NOMO-1 treated with dmso at 0.1 percent for 144 hours (cell line): Measurements from ENCODE around the gene AJAP1.
A peak's percentile ranks its signal among the peaks of the same experiment; 100 is the strongest.

Source experiments
- DNase-seq: peaks from one replicate; lab custom pipeline; 2025; ENCODE audit not compliant: unreplicated experiment; lab: John Stamatoyannopoulos, UW

AJAP1 gene

GRCh38 chr1:4728319-4729089, 74.1 kb downstream of the AJAP1 start:
- no peak for DNase-seq

GRCh38 chr1:4729090-4729471, 74.7 kb downstream of the AJAP1 start:
- no peak for DNase-seq

GRCh38 chr1:4730078-4730477, 75.7 kb downstream of the AJAP1 start:
- DNase-seq: no peak

- DNase-seq: no peak
Measured at GRCh38 chr1:4733446-4734177, 79.2 kb downstream of the AJAP1 start.

GRCh38 chr1:4734219-4734618, 79.8 kb downstream of the AJAP1 start:
- no peak for DNase-seq

- DNase-seq: no peak
Measured at GRCh38 chr1:4734791-4735190, 80.4 kb downstream of the AJAP1 start.

GRCh38 chr1:4736254-4736653, 81.8 kb downstream of the AJAP1 start:
- DNase-seq: peak; percentile 90

GRCh38 chr1:4741876-4742423, 87.5 kb downstream of the AJAP1 start:
- no peak for DNase-seq

- DNase-seq: no peak
Measured at GRCh38 chr1:4743978-4744750, 89.8 kb downstream of the AJAP1 start.

GRCh38 chr1:4745560-4745959, 91.2 kb downstream of the AJAP1 start:
- DNase-seq: no peak

GRCh38 chr1:4749406-4749805, 95.0 kb downstream of the AJAP1 start:
- no peak for DNase-seq

- DNase-seq: no peak
Measured at GRCh38 chr1:4750177-4750576, 95.8 kb downstream of the AJAP1 start.

- DNase-seq: no peak
Measured at GRCh38 chr1:4752059-4752458, 97.7 kb downstream of the AJAP1 start.

GRCh38 chr1:4754816-4755215, 100.4 kb downstream of the AJAP1 start:
- DNase-seq: no peak

- DNase-seq: no peak
Measured at GRCh38 chr1:4755301-4755845, 101.0 kb downstream of the AJAP1 start.

- DNase-seq: no peak
Measured at GRCh38 chr1:4755864-4756504, 101.6 kb downstream of the AJAP1 start.

- DNase-seq: no peak
Measured at GRCh38 chr1:4756851-4757580, 102.6 kb downstream of the AJAP1 start.

GRCh38 chr1:4759671-4760070, 105.3 kb downstream of the AJAP1 start:
- DNase-seq: no peak

GRCh38 chr1:4760088-4760487, 105.7 kb downstream of the AJAP1 start:
- DNase-seq: no peak

- DNase-seq: no peak
Measured at GRCh38 chr1:4761324-4761723, 106.9 kb downstream of the AJAP1 start.
